Neuronal stem cell (in vitro differentiated cells): Measurements from ENCODE around the gene GPR85.

Experiments
- DNase-seq: peaks from one replicate; pipeline ENCODE4 v3.0.0-alpha.2; 2013; ENCODE audit warnings: low spot score
- H2AFZ ChIP-seq: one replicate; pipeline ENCODE4 v1.6.1; 2013; ENCODE audit warnings: mild to moderate bottlenecking, low read length, inconsistent platforms
- H2AK5ac ChIP-seq: 2 replicates; pipeline ENCODE4 v1.6.1; 2013; ENCODE audit warnings: low read depth, mild to moderate bottlenecking, inconsistent platforms, low read length, moderate library complexity, mixed read lengths
- H2BK120ac ChIP-seq: 2 replicates; pipeline ENCODE4 v1.6.1; 2013; ENCODE audit warnings: low read depth, mild to moderate bottlenecking, inconsistent platforms, low read length, moderate library complexity, mixed read lengths
- H2BK12ac ChIP-seq: one replicate; pipeline ENCODE4 v1.6.1; 2013; ENCODE audit warnings: low read length, inconsistent platforms
- H2BK15ac ChIP-seq: 2 replicates; pipeline ENCODE4 v1.6.1; 2013; ENCODE audit warnings: mild to moderate bottlenecking, low read length, inconsistent platforms, mixed read lengths
- H2BK5ac ChIP-seq: one replicate; pipeline ENCODE4 v1.6.1; 2013; ENCODE audit warnings: inconsistent platforms, mild to moderate bottlenecking, low read length, moderate library complexity
- H3K14ac ChIP-seq: one replicate; pipeline ENCODE4 v1.6.1; 2013; ENCODE audit warnings: low read length, inconsistent platforms
- H3K18ac ChIP-seq: 2 replicates; pipeline ENCODE4 v1.6.1; 2013; ENCODE audit warnings: low read length, inconsistent platforms
- H3K23ac ChIP-seq: 2 replicates; pipeline ENCODE4 v1.6.1; 2013; ENCODE audit warnings: low read depth, mild to moderate bottlenecking, mixed read lengths, low read length, inconsistent platforms; ENCODE audit not compliant: poor library complexity
- H3K27ac ChIP-seq: replicated peaks from 3 replicates; pipeline ENCODE4 v1.5.1; 2013; ENCODE audit warnings: low read length, inconsistent platforms
- H3K27me3 ChIP-seq, 3 experiments: 2 replicates each; pipeline ENCODE4 v1.6.1; 2013; ENCODE audit warnings: low read length in 3 of 3, mild to moderate bottlenecking in 2 of 3, inconsistent platforms in 1 of 3, low read depth in 1 of 3, mixed read lengths in 1 of 3, moderate library complexity in 1 of 3; ENCODE audit not compliant: control insufficient read depth in 3 of 3, insufficient read depth in 3 of 3
- H3K36me3 ChIP-seq, 2 donors: replicated peaks in 1 of 2; 2 replicates each; pipeline ENCODE4 v1.6.1; 2013; ENCODE audit warnings: low read length in 2 of 2; ENCODE audit not compliant: control insufficient read depth in 2 of 2, insufficient read depth in 2 of 2
- H3K4ac ChIP-seq: 2 replicates; pipeline ENCODE4 v1.6.1; 2013; ENCODE audit warnings: inconsistent platforms, mild to moderate bottlenecking, low read length, moderate library complexity
- H3K4me1 ChIP-seq, 2 donors: 1 replicate in 1 of 2; 2 replicates in 1 of 2; pipeline ENCODE4 v1.6.1; 2013; ENCODE audit warnings: low read length in 2 of 2, low read depth in 1 of 2; ENCODE audit not compliant: control insufficient read depth in 2 of 2, insufficient read depth in 1 of 2
- H3K4me2 ChIP-seq: one replicate; pipeline ENCODE4 v1.6.1; 2013; ENCODE audit warnings: mild to moderate bottlenecking, low read length, inconsistent platforms; ENCODE audit not compliant: insufficient read depth, poor library complexity, severe bottlenecking
- H3K4me3 ChIP-seq, 2 donors: 2 replicates each; pipeline ENCODE4 v1.5.1; 2013; ENCODE audit warnings: low read length in 2 of 2, mild to moderate bottlenecking in 2 of 2, inconsistent platforms in 1 of 2, moderate library complexity in 1 of 2
- H3K79me1 ChIP-seq: one replicate; pipeline ENCODE4 v1.6.1; 2013; ENCODE audit warnings: low read depth, mild to moderate bottlenecking, inconsistent platforms, low read length, moderate library complexity
- H3K9ac ChIP-seq: one replicate; pipeline ENCODE4 v1.6.1; 2013; ENCODE audit warnings: mild to moderate bottlenecking, low read depth, low read length, inconsistent platforms; ENCODE audit not compliant: poor library complexity
- H3K9me3 ChIP-seq, 2 donors: replicated peaks in 1 of 2; 2 replicates each; pipeline versions ENCODE3 to v1.6.1; 2013; ENCODE audit warnings: low read length in 2 of 2, mild to moderate bottlenecking in 2 of 2, inconsistent platforms in 1 of 2, low read depth in 1 of 2, mixed read lengths in 1 of 2, moderate library complexity in 1 of 2; ENCODE audit not compliant: control insufficient read depth in 2 of 2, insufficient read depth in 1 of 2
- H4K8ac ChIP-seq: one replicate; pipeline ENCODE4 v1.6.1; 2013; ENCODE audit warnings: low read depth, mild to moderate bottlenecking, inconsistent platforms, low read length, moderate library complexity
- H4K91ac ChIP-seq: one replicate; pipeline ENCODE4 v1.6.1; 2013; ENCODE audit warnings: low read length, low read depth, mild to moderate bottlenecking, inconsistent platforms; ENCODE audit not compliant: poor library complexity
- WGBS, 2 donors: extraction: QIAGEN DNeasy Blood & Tissue Kit; methylation state at CpG; one replicate each; pipeline ENCODE4 v1.1.7; 2013; ENCODE audit warnings: missing lambda C conversion rate in 2 of 2, mixed read lengths in 1 of 2; ENCODE audit not compliant: insufficient read length in 2 of 2, insufficient replicate concordance in 1 of 2; ENCODE audit errors: extremely low coverage in 2 of 2; 5-methylcytosine and 5-hydroxymethylcytosine counted together

The GPR85 gene

GRCh38 chr7:113071465-113071864 is 15.2 kb downstream of the GPR85 start:
- no peak overlapping the region for H2AK5ac ChIP-seq
- H2BK12ac ChIP-seq: no peak overlapping the region
- H3K4me2 ChIP-seq: no peak overlapping the region
- H3K9me3 ChIP-seq: no peaks in the 10 kb centered on the region
- no peak overlapping the region for H3K4me3 ChIP-seq
- H3K27me3 ChIP-seq: no peaks in the 10 kb centered on the region
- H4K91ac ChIP-seq: no peak overlapping the region
- H3K14ac ChIP-seq: no peak overlapping the region
- no peak overlapping the region for H3K18ac ChIP-seq
- no peaks in the 10 kb centered on the region for H3K79me1 ChIP-seq
- no peak overlapping the region for H2AFZ ChIP-seq
- H2BK120ac ChIP-seq: no peak overlapping the region
- no peak overlapping the region for H3K23ac ChIP-seq
- no peak for DNase-seq
- H2BK15ac ChIP-seq: no peak overlapping the region
- no CpG with 5 or more reads among the region's 1 CpG for WGBS, 2 donors
- H4K8ac ChIP-seq: no peak overlapping the region
- H3K4ac ChIP-seq: no peak overlapping the region
- no peaks in the 10 kb centered on the region for H3K4me1 ChIP-seq
- no peak overlapping the region for H3K9ac ChIP-seq
- no peaks in the 10 kb centered on the region for H3K36me3 ChIP-seq
- H2BK5ac ChIP-seq: no peak overlapping the region
- H3K27ac ChIP-seq: no peak overlapping the region

- no peak overlapping the region for H4K91ac ChIP-seq
- H2BK12ac ChIP-seq: no peak overlapping the region
- peaks cover 0 to 3% of the 10 kb centered on the region in 2 donors for H3K4me1 ChIP-seq
- no peak overlapping the region for H3K23ac ChIP-seq
- H3K18ac ChIP-seq: no peak overlapping the region
- no peak for DNase-seq
- H2AFZ ChIP-seq: no peak overlapping the region
- H2BK5ac ChIP-seq: no peak overlapping the region
- no peaks in the 10 kb centered on the region for H3K36me3 ChIP-seq
- no peak overlapping the region for H3K27ac ChIP-seq
- WGBS, 2 donors: no CpG with 5 or more reads among the region's 2 CpGs
- no peak overlapping the region for H2AK5ac ChIP-seq
- no peak overlapping the region for H2BK120ac ChIP-seq
- no peak overlapping the region for H3K4ac ChIP-seq
- H4K8ac ChIP-seq: no peak overlapping the region
- no peak overlapping the region for H3K9ac ChIP-seq
- peaks cover 0 to 2% (median 0%) of the 10 kb centered on the region in 3 experiments for H3K27me3 ChIP-seq
- no peak overlapping the region for H2BK15ac ChIP-seq
- H3K79me1 ChIP-seq: no peaks in the 10 kb centered on the region
- H3K14ac ChIP-seq: no peak overlapping the region
- H3K9me3 ChIP-seq: no peaks in the 10 kb centered on the region
- no peak overlapping the region for H3K4me2 ChIP-seq
- H3K4me3 ChIP-seq: no peak overlapping the region
Measured at GRCh38 chr7:113062499-113062898, 24.1 kb downstream of the GPR85 start.

- Histone ChIP-seq H3K4ac (no peak overlapping the region), H2AFZ (no peak overlapping the region), H3K14ac (no peak overlapping the region), H3K27ac (no peak overlapping the region), H3K36me3 (no peaks in the 10 kb centered on the region), H4K8ac (no peak overlapping the region), H3K4me1 (peaks cover 0 to 3% of the 10 kb centered on the region in 2 donors), H3K27me3 (peaks cover 0 to 2% (median 0%) of the 10 kb centered on the region in 3 experiments), H3K9me3 (no peaks in the 10 kb centered on the region), H3K9ac (no peak overlapping the region), H3K79me1 (no peaks in the 10 kb centered on the region), H2BK120ac (no peak overlapping the region), H2BK5ac (no peak overlapping the region), H4K91ac (no peak overlapping the region), H2BK15ac (no peak overlapping the region), H3K18ac (no peak overlapping the region), H2BK12ac (no peak overlapping the region), H2AK5ac (no peak overlapping the region), H3K23ac (no peak overlapping the region), H3K4me2 (no peak overlapping the region), H3K4me3 (no peak overlapping the region)
- WGBS, 2 donors: no CpG with 5 or more reads among the region's 2 CpGs
- DNase-seq: no peak
Measured at GRCh38 chr7:113060100-113060499, 26.5 kb downstream of the GPR85 start.

GRCh38 chr7:113054938-113055337 is 31.7 kb downstream of the GPR85 start:
- H3K9me3 ChIP-seq: no peaks in the 10 kb centered on the region

More at GRCh38 chr7:113054938-113055337, 31.7 kb downstream of the GPR85 start:
- Histone ChIP-seq H3K18ac (no peak overlapping the region), H2BK15ac (no peak overlapping the region), H2BK120ac (no peak overlapping the region), H3K36me3 (no peaks in the 10 kb centered on the region), H4K91ac (no peak overlapping the region), H3K27me3 (no peaks in the 10 kb centered on the region), H3K4me2 (no peak overlapping the region), H3K79me1 (no peaks in the 10 kb centered on the region), H3K9ac (no peak overlapping the region), H2AFZ (no peak overlapping the region), H4K8ac (no peak overlapping the region), H2BK12ac (no peak overlapping the region), H2AK5ac (no peak overlapping the region), H2BK5ac (no peak overlapping the region), H3K4me1 (peaks cover 0 to 3% of the 10 kb centered on the region in 2 donors), H3K23ac (no peak overlapping the region), H3K4me3 (no peak overlapping the region), H3K4ac (no peak overlapping the region), H3K27ac (no peak overlapping the region), H3K14ac (no peak overlapping the region)
- DNase-seq: no peak
- no CpG with 5 or more reads among the region's 2 CpGs for WGBS, 2 donors
